Liver (tissue), 9 donors: ENCODE measurements around the gene TCOF1. TPM values are rescaled to one million over a fixed set of nuclear protein-coding genes. Genes with fewer than 3 reads are reported as not detected.

Experiments
- DNase-seq: peaks from one replicate; pipeline ENCODE4 v3.0.0-alpha.2; 2017; ENCODE audit warnings: low spot score
- H3K27ac ChIP-seq, 2 donors: one replicate each; pipeline ENCODE4 v1.7.0; 2013; ENCODE audit warnings: inconsistent platforms in 2 of 2, low read length in 2 of 2, control low read depth in 1 of 2, low read depth in 1 of 2, mild to moderate bottlenecking in 1 of 2
- H3K27me3 ChIP-seq, 4 donors: one replicate each; pipeline versions ENCODE4 v1.6.1 to v1.7.0; 2013; ENCODE audit warnings: low read length in 3 of 4, inconsistent platforms in 1 of 4, mild to moderate bottlenecking in 1 of 4, moderate library complexity in 1 of 4; ENCODE audit not compliant: control insufficient read depth in 4 of 4, insufficient read depth in 4 of 4
- H3K36me3 ChIP-seq, 4 donors: one replicate each; pipeline versions ENCODE4 v1.6.1 to v1.7.0; 2013; ENCODE audit warnings: low read length in 3 of 4, mild to moderate bottlenecking in 3 of 4, low read depth in 1 of 4, moderate library complexity in 1 of 4; ENCODE audit not compliant: control insufficient read depth in 4 of 4, insufficient read depth in 3 of 4
- H3K4me1 ChIP-seq, 4 donors: one replicate each; pipeline versions ENCODE4 v1.6.1 to v1.7.0; 2013; ENCODE audit warnings: low read length in 3 of 4, mild to moderate bottlenecking in 3 of 4, moderate library complexity in 1 of 4; ENCODE audit not compliant: control insufficient read depth in 4 of 4, insufficient read depth in 4 of 4
- H3K4me3 ChIP-seq, 3 donors: one replicate each; pipeline versions ENCODE4 v1.6.1 to v1.7.0; 2013; ENCODE audit warnings: low read length in 3 of 3, control low read depth in 1 of 3, low read depth in 1 of 3, mild to moderate bottlenecking in 1 of 3
- H3K9ac ChIP-seq, 2 donors: one replicate each; pipeline ENCODE4 v1.7.0; 2013; ENCODE audit warnings: low read length in 2 of 2, mild to moderate bottlenecking in 2 of 2, moderate library complexity in 2 of 2, control low read depth in 1 of 2, low read depth in 1 of 2
- H3K9me3 ChIP-seq, 4 donors: one replicate each; pipeline versions ENCODE4 v1.6.1 to v1.7.0; 2013; ENCODE audit warnings: low read length in 3 of 4; ENCODE audit not compliant: control insufficient read depth in 4 of 4
- ATF3 ChIP-seq: IDR thresholded peaks from 2 replicates; pipeline ENCODE4 v1.6.1; 2016; ENCODE audit warnings: antibody characterized with exemption
- CTCF ChIP-seq: fragments of 150-350 bp; IDR thresholded peaks from 2 replicates; pipeline ENCODE4 v1.5.1; 2017; ENCODE audit warnings: improper control_type of control experiment, low read depth, low read length; ENCODE audit not compliant: missing input control
- EGR1 ChIP-seq, 2 donors: IDR thresholded peaks; 2 replicates each; pipeline ENCODE4 v1.6.1; 2016 to 2018; ENCODE audit warnings: antibody characterized with exemption in 2 of 2, low read depth in 2 of 2
- FOXA1 ChIP-seq: IDR thresholded peaks from 2 replicates; pipeline ENCODE4 v1.6.1; 2016; ENCODE audit warnings: antibody characterized with exemption
- FOXA2 ChIP-seq: IDR thresholded peaks from 2 replicates; pipeline ENCODE4 v1.6.1; 2016; ENCODE audit warnings: antibody characterized with exemption
- GABPA ChIP-seq, 2 donors: IDR thresholded peaks in 1 of 2; conservative IDR thresholded peaks in 1 of 2; 2 replicates each; pipeline ENCODE4 v1.6.1; 2016; ENCODE audit warnings: antibody characterized with exemption in 2 of 2, mild to moderate bottlenecking in 1 of 2, moderate library complexity in 1 of 2
- HNF4A ChIP-seq, 2 donors: conservative IDR thresholded peaks; 2 replicates each; pipeline ENCODE4 v1.6.1; 2016; ENCODE audit warnings: antibody characterized with exemption in 2 of 2, mild to moderate bottlenecking in 2 of 2
- HNF4G ChIP-seq: IDR thresholded peaks from 2 replicates; pipeline ENCODE4 v1.6.1; 2016; ENCODE audit warnings: antibody characterized with exemption
- JUND ChIP-seq, 2 donors: IDR thresholded peaks; 2 replicates each; pipeline ENCODE4 v1.6.1; 2016; ENCODE audit warnings: antibody characterized with exemption in 2 of 2
- MAX ChIP-seq: IDR thresholded peaks from 2 replicates; pipeline ENCODE4 v1.6.1; 2016; ENCODE audit warnings: antibody characterized with exemption
- NR2F2 ChIP-seq: IDR thresholded peaks from 2 replicates; pipeline ENCODE4 v1.6.1; 2016; ENCODE audit warnings: antibody characterized with exemption
- RAD21 ChIP-seq, 2 donors: IDR thresholded peaks; 2 replicates each; pipeline ENCODE4 v1.6.1; 2016; ENCODE audit warnings: antibody characterized with exemption in 2 of 2, mild to moderate bottlenecking in 2 of 2
- REST ChIP-seq: IDR thresholded peaks from 2 replicates; pipeline ENCODE4 v1.6.1; 2016; ENCODE audit warnings: antibody characterized with exemption, mild to moderate bottlenecking
- RXRA ChIP-seq, 2 donors: IDR thresholded peaks; 2 replicates each; pipeline ENCODE4 v1.6.1; 2017 to 2018; ENCODE audit warnings: antibody characterized with exemption in 2 of 2, mild to moderate bottlenecking in 1 of 2
- SP1 ChIP-seq: IDR thresholded peaks from 2 replicates; pipeline ENCODE4 v1.6.1; 2018; ENCODE audit warnings: antibody characterized with exemption, mild to moderate bottlenecking
- TAF1 ChIP-seq: conservative IDR thresholded peaks from 2 replicates; pipeline ENCODE4 v1.6.1; 2016; ENCODE audit warnings: antibody characterized with exemption, mild to moderate bottlenecking
- YY1 ChIP-seq: IDR thresholded peaks from 2 replicates; pipeline ENCODE4 v1.6.1; 2016; ENCODE audit warnings: antibody characterized with exemption, mild to moderate bottlenecking
- ZBTB33 ChIP-seq: IDR thresholded peaks from 2 replicates; pipeline ENCODE4 v1.6.1; 2016; ENCODE audit warnings: antibody characterized with exemption
- WGBS: extraction: QIAGEN DNeasy Blood & Tissue Kit; methylation state at CpG from one replicate; pipeline ENCODE4 v1.1.7; 2013; 5-methylcytosine and 5-hydroxymethylcytosine counted together
- polyA plus RNA-seq, 2 donors: library from polyadenylated mRNA; stranded (reverse) in 1 of 2; unstranded in 1 of 2; fragments of 200-250 nt in 1 of 2; fragments of >200 nt in 1 of 2; fragmentation: Nextera tagmentation in 1 of 2; extraction: Ambion mirVana in 1 of 2; gene quantifications; one replicate each; pipeline versions ENCODE4 v1.2.1 to v1.2.3, GENCODE V29; 2013 to 2015
- total RNA-seq, 2 donors: library from RNA; depleted of rRNA; stranded (reverse); fragments of >200 nt; gene quantifications; one replicate each; pipeline ENCODE4 v1.2.3, GENCODE V29; 2014
- donor health status: healthy.
- donor health status: healthy.
- donor health status: healthy.
- donor health status: healthy.
- donor health status: healthy.

TCOF1 gene
- total and polyA plus RNA-seq, 4 donors = 3.2 to 8.5 (median 6.4) TPM

GRCh38 chr5:150364004-150364403 lies 6.5 kb downstream of the TCOF1 start:
- WGBS = 95% methylated on average over 9 of the region's 9 CpGs
- Histone ChIP-seq H3K9ac (no peak overlapping the region), H3K4me3 (no peak overlapping the region), H3K9me3 (no peaks in the 10 kb centered on the region), H3K4me1 (peaks cover 0 to 5% (median 1%) of the 10 kb centered on the region in 4 donors), H3K36me3 (peaks cover 0 to 59% (median 36%) of the 10 kb centered on the region in 4 donors), H3K27ac (no peak overlapping the region), H3K27me3 (no peaks in the 10 kb centered on the region)
- TF ChIP-seq RAD21 (IDR thresholded peaks at IDR 0.05) (no peak), FOXA2 (no peak), YY1 (no peak), HNF4A (conservative IDR thresholded peaks at IDR 0.05) (no peak), HNF4G (no peak), MAX (no peak), JUND (IDR thresholded peaks at IDR 0.05) (no peak), REST (no peak), GABPA (IDR thresholded peaks at IDR 0.05 in 1 of 2, conservative IDR thresholded peaks at IDR 0.05 in 1 of 2) (no peak), TAF1 (no peak), EGR1 (IDR thresholded peaks at IDR 0.05; ENCODE audit: low read depth in 2 of 2) (no peak), ZBTB33 (no peak), FOXA1 (no peak), RXRA (IDR thresholded peaks at IDR 0.05) (no peak), NR2F2 (no peak), CTCF (no peak), ATF3 (no peak), SP1 (no peak)
- DNase-seq = no peak
